ENCODE measurements around the gene HYDIN. TPM values are rescaled to one million over a fixed set of nuclear protein-coding genes. Genes with fewer than 3 reads are reported as not detected.

Gene HYDIN
- polyA plus RNA-seq, 2 of the 4 experiments (the other 2 are of a cell fraction) = 0.23 to 0.41 TPM

DNA sequence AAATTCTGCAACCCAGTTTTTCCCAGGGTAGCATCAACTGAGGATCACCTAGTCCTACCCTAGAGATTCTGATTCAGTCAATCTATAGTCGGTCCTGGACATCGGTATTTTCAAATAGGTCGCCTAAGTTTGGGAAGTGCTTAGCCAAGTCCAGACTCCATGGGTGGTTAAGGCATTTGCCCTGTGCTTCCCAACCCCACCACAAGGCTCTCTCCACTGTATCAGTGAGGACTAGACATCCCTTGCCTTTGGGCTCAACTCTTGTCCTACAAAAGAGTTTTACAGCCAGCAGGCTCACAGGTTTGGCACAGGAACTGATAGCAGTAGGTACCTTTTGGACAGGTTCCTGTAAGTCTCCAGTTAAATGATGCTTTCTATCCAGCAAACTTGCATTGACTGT, 13.8 kb downstream of the HYDIN start:
- CTCF ChIA-PET = no interaction called here
- Histone ChIP-seq H3K4me1 (no peaks in the 10 kb centered on the region), H3K27ac (no peak overlapping the region), H3K4me2 (no peak overlapping the region), H3K9me3 (no peaks in the 10 kb centered on the region), H3K4me3 (no peak overlapping the region)
- FAIRE-seq = no peak
- TF ChIP-seq ZSCAN20 (CRISPR knock-in tag; IDR thresholded peaks at IDR 0.05) (no peak), ESRRA (IDR thresholded peaks at IDR 0.05; ENCODE audit: borderline replicate concordance, low read length) (no peak), POLR2AphosphoS2 (conservative IDR thresholded peaks at IDR 0.05; ENCODE audit: low read length) (no peak), USF2 (IDR thresholded peaks at IDR 0.05) (no peak), EP300 (IDR thresholded peaks at IDR 0.05) (no peak), MAZ (IDR thresholded peaks at IDR 0.05; ENCODE audit: borderline replicate concordance, low read depth, low read length) (no peak), HEYL (CRISPR knock-in tag; IDR thresholded peaks at IDR 0.05) (no peak), HOXB13 (CRISPR knock-in tag; IDR thresholded peaks at IDR 0.05; ENCODE audit: low read depth) (no peak), JUNB (IDR thresholded peaks at IDR 0.05) (no peak), MYC (IDR thresholded peaks at IDR 0.05; ENCODE audit: borderline replicate concordance, low read length) (no peak)
- WGBS (ENCODE audit: missing lambda C conversion rate) = 53% methylated on average over 3 of the region's 3 CpGs
- ATAC-seq = peak; percentile 40 to 56; a peak in 1 of 6 replicates
- no peak for DNase-seq (ENCODE audit: low read depth in 1 of 2, low spot score in 1 of 2)
- POLR2A ChIA-PET = no interaction called here

DNA sequence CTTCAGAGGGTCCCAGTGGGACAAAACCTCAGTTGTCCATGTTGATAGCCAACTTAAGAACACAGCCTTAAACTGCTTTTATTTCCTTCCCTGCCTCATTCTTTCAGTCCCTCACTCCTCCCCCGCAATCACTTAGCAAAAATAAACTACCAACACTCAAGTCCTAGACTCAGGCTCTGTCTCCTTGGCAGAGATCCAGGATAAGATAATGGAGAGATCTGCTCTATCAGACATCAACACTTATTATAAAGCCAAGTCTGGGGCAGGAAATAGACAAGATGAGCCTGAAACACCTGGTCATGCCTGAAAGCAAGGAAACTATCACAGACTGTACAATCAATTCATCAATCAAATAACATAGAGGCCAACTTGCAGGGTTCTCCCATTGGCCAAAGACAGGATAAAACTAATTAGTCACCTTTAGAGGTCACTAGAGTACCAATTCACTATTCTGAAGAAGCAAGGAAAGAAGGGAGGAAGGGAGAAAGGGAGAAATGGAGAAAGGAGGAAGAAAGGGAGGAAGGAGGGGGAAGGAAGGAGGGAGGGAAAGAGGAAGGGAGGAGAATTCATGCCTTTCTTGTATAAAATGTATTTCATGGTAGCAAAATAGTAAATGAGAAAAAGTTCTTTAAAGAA, 15.7 kb downstream of the HYDIN start:
- 0% methylated on average over 1 of the region's 1 CpG for WGBS (ENCODE audit: missing lambda C conversion rate)
- H3K4me1 ChIP-seq = no peaks in the 10 kb centered on the region
- FAIRE-seq (no peak), DNase-seq (ENCODE audit: low read depth in 1 of 2, low spot score in 1 of 2) (peak in 1 of 2 experiments; percentile 14), ATAC-seq (0 out of 6 replicates have a peak, but pooled peaks of 1 of the 2 experiments have one; percentile 30)
- no peak overlapping the region for H3K4me3 ChIP-seq
- ChIA-PET POLR2A (no interaction called here), CTCF (interaction anchor here (0.8 kb wide), 1 partner anchor 27 kb away, joined by 3 read pairs; no protein-coding TSS in a partner anchor)
- H3K4me2 ChIP-seq = no peak overlapping the region
- no peak overlapping the region for H3K27ac ChIP-seq
- TF ChIP-seq JUNB (IDR thresholded peaks at IDR 0.05) (no peak), HOXB5 (CRISPR knock-in tag; IDR thresholded peaks at IDR 0.05) (no peak), RAD21 (conservative IDR thresholded peaks at IDR 0.05 in 1 of 2, IDR thresholded peaks at IDR 0.05 in 1 of 2) (peak in 1 of 2 experiments; percentile 38; a peak in 3 of 5 replicates), ZC3H11A (IDR thresholded peaks at IDR 0.05) (no peak), HOXB13 (CRISPR knock-in tag; IDR thresholded peaks at IDR 0.05; ENCODE audit: low read depth) (no peak), CHD4 (IDR thresholded peaks at IDR 0.05; ENCODE audit: borderline replicate concordance) (no peak), BHLHE40 (IDR thresholded peaks at IDR 0.05; ENCODE audit: low read depth, low read length) (no peak), USF2 (IDR thresholded peaks at IDR 0.05) (no peak), KDM1A (IDR thresholded peaks at IDR 0.05; ENCODE audit: low read depth) (no peak), GATA3 (IDR thresholded peaks at IDR 0.05; ENCODE audit: borderline replicate concordance) (no peak), CBX8 (IDR thresholded peaks at IDR 0.05) (no peak), MAZ (IDR thresholded peaks at IDR 0.05; ENCODE audit: borderline replicate concordance, low read depth, low read length) (no peak), HOXA7 (CRISPR knock-in tag; IDR thresholded peaks at IDR 0.05) (no peak), RCOR1 (IDR thresholded peaks at IDR 0.05; ENCODE audit: low read depth, low read length) (no peak), PBX3 (IDR thresholded peaks at IDR 0.05) (no peak), MAX (IDR thresholded peaks at IDR 0.05) (no peak)
- TF ChIP-seq, protein P1, sequence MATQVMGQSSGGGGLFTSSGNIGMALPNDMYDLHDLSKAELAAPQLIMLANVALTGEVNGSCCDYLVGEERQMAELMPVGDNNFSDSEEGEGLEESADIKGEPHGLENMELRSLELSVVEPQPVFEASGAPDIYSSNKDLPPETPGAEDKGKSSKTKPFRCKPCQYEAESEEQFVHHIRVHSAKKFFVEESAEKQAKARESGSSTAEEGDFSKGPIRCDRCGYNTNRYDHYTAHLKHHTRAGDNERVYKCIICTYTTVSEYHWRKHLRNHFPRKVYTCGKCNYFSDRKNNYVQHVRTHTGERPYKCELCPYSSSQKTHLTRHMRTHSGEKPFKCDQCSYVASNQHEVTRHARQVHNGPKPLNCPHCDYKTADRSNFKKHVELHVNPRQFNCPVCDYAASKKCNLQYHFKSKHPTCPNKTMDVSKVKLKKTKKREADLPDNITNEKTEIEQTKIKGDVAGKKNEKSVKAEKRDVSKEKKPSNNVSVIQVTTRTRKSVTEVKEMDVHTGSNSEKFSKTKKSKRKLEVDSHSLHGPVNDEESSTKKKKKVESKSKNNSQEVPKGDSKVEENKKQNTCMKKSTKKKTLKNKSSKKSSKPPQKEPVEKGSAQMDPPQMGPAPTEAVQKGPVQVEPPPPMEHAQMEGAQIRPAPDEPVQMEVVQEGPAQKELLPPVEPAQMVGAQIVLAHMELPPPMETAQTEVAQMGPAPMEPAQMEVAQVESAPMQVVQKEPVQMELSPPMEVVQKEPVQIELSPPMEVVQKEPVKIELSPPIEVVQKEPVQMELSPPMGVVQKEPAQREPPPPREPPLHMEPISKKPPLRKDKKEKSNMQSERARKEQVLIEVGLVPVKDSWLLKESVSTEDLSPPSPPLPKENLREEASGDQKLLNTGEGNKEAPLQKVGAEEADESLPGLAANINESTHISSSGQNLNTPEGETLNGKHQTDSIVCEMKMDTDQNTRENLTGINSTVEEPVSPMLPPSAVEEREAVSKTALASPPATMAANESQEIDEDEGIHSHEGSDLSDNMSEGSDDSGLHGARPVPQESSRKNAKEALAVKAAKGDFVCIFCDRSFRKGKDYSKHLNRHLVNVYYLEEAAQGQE (IDR thresholded peaks at IDR 0.05) = no peak
- TF ChIP-seq, protein P2, sequence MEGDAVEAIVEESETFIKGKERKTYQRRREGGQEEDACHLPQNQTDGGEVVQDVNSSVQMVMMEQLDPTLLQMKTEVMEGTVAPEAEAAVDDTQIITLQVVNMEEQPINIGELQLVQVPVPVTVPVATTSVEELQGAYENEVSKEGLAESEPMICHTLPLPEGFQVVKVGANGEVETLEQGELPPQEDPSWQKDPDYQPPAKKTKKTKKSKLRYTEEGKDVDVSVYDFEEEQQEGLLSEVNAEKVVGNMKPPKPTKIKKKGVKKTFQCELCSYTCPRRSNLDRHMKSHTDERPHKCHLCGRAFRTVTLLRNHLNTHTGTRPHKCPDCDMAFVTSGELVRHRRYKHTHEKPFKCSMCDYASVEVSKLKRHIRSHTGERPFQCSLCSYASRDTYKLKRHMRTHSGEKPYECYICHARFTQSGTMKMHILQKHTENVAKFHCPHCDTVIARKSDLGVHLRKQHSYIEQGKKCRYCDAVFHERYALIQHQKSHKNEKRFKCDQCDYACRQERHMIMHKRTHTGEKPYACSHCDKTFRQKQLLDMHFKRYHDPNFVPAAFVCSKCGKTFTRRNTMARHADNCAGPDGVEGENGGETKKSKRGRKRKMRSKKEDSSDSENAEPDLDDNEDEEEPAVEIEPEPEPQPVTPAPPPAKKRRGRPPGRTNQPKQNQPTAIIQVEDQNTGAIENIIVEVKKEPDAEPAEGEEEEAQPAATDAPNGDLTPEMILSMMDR (IDR thresholded peaks at IDR 0.05) = 0 out of 3 replicates have a peak, but pooled peaks have one; percentile 19
- no peaks in the 10 kb centered on the region for H3K9me3 ChIP-seq

Data from A549 (cell line).